ENCODE results near the gene PRKCE. TPM values are rescaled to one million over a fixed set of nuclear protein-coding genes. Genes with fewer than 3 reads are reported as not detected.
A peak's percentile ranks its signal among the peaks of the same experiment; 100 is the strongest.

Gene PRKCE
- polyA plus RNA-seq, 3 donors, result 1.3 to 7.7 (median 2.3) TPM

GRCh38 chr2:45885171-45885621 lies 233.7 kb downstream of the PRKCE start:
- no peak overlapping the region for H3K4me2 ChIP-seq (replicated peaks; ENCODE audit: extremely low read depth, low read length, poor library complexity, severe bottlenecking)

GRCh38 chr2:45886171-45886663 lies 234.7 kb downstream of the PRKCE start:
- WGBS (ENCODE audit: insufficient coverage), result 10% methylated on average over 2 of the region's 3 CpGs
- no peaks in the 10 kb centered on the region for H3K36me3 ChIP-seq (replicated peaks in 1 of 2; ENCODE audit: control insufficient read depth in 1 of 2, insufficient read depth in 2 of 2, low read length in 2 of 2)
- no peaks in the 10 kb centered on the region for H3K27me3 Mint-ChIP-seq (ENCODE audit: low read depth in 3 of 3)
- peaks cover 4 to 5% of the 10 kb centered on the region in 2 donors for H3K36me3 Mint-ChIP-seq
- peak overlapping the region; percentile 7 for H2AFZ ChIP-seq (ENCODE audit: insufficient read depth, low read depth, low read length, poor library complexity, severe bottlenecking)
- peaks cover 0 to 2% (median 0%) of the 10 kb centered on the region in 7 donors for H3K9me3 Mint-ChIP-seq
- H3K9me3 ChIP-seq (replicated peaks in 1 of 2; ENCODE audit: control insufficient read depth in 1 of 2, insufficient read depth in 1 of 2, low read length in 2 of 2), result no peaks in the 10 kb centered on the region
- no peak overlapping the region for H3K4me3 ChIP-seq (replicated peaks in 1 of 3; ENCODE audit: low read depth in 2 of 3, low read length in 3 of 3)
- peaks cover 76% of the 10 kb centered on the region for H3K4me1 Mint-ChIP-seq
- peaks cover 4% of the 10 kb centered on the region for H3K79me2 ChIP-seq (ENCODE audit: insufficient read depth, low read length)
- no peaks in the 10 kb centered on the region for H4K20me1 ChIP-seq (ENCODE audit: insufficient read depth, low read length)
- peak overlapping the region; percentile 52 to 96 for H3K27ac ChIP-seq (ENCODE audit: low read depth in 1 of 2, low read length in 2 of 2)
- peaks cover 76 to 79% of the 10 kb centered on the region in 2 donors for H3K4me1 ChIP-seq (ENCODE audit: control insufficient read depth in 1 of 2, insufficient read depth in 2 of 2, low read length in 2 of 2)
- H3K9ac ChIP-seq (ENCODE audit: insufficient read depth, low read length, poor library complexity, severe bottlenecking), result no peak overlapping the region
- H3K4me3 Mint-ChIP-seq, result no peak overlapping the region
- no peaks in the 10 kb centered on the region for H3K27me3 ChIP-seq (ENCODE audit: control insufficient read depth in 2 of 2, insufficient read depth in 2 of 2, low read length in 2 of 2)
- intact Hi-C loops (cut with micrococcal nuclease), result loop anchor here in 1 of 2 donors (5.0 kb wide), 1 partner anchor 51 kb away; no protein-coding TSS in a partner anchor
- no peak overlapping the region for H3K4me2 ChIP-seq (replicated peaks; ENCODE audit: extremely low read depth, low read length, poor library complexity, severe bottlenecking)
- no peak for TF ChIP-seq CTCF (IDR thresholded peaks at IDR 0.05)
- H3K27ac Mint-ChIP-seq, result peak overlapping the region; percentile 49 to 95 (median 87)
- peak in 2 of 3 donors; percentile 23 to 38 for DNase-seq

More at GRCh38 chr2:45885171-45885621, 233.7 kb downstream of the PRKCE start:
- no peak overlapping the region for H3K9ac ChIP-seq (ENCODE audit: insufficient read depth, low read length, poor library complexity, severe bottlenecking)
- H3K27ac Mint-ChIP-seq, result peak overlapping the region in 5 of 7 donors; percentile 8 to 78 (median 70)
- H3K4me1 Mint-ChIP-seq, result peaks cover 66% of the 10 kb centered on the region
- H3K4me1 ChIP-seq (ENCODE audit: control insufficient read depth in 1 of 2, insufficient read depth in 2 of 2, low read length in 2 of 2), result peaks cover 66 to 69% of the 10 kb centered on the region in 2 donors
- no peak for TF ChIP-seq CTCF (IDR thresholded peaks at IDR 0.05)
- no peaks in the 10 kb centered on the region for H3K27me3 Mint-ChIP-seq (ENCODE audit: low read depth in 3 of 3)
- H3K79me2 ChIP-seq (ENCODE audit: insufficient read depth, low read length), result peaks cover 4% of the 10 kb centered on the region
- H3K27me3 ChIP-seq (ENCODE audit: control insufficient read depth in 2 of 2, insufficient read depth in 2 of 2, low read length in 2 of 2), result no peaks in the 10 kb centered on the region
- no peak for DNase-seq
- no peaks in the 10 kb centered on the region for H4K20me1 ChIP-seq (ENCODE audit: insufficient read depth, low read length)
- peaks cover 0 to 2% (median 0%) of the 10 kb centered on the region in 7 donors for H3K9me3 Mint-ChIP-seq
- peaks cover 4 to 5% of the 10 kb centered on the region in 2 donors for H3K36me3 Mint-ChIP-seq
- intact Hi-C loops (cut with micrococcal nuclease), result loop anchor here in 1 of 2 donors (5.0 kb wide), 1 partner anchor 52 kb away; no protein-coding TSS in a partner anchor
- no CpG with 5 or more reads among the region's 2 CpGs for WGBS (ENCODE audit: insufficient coverage)
- no peaks in the 10 kb centered on the region for H3K9me3 ChIP-seq (replicated peaks in 1 of 2; ENCODE audit: control insufficient read depth in 1 of 2, insufficient read depth in 1 of 2, low read length in 2 of 2)
- no peak overlapping the region for H3K4me3 ChIP-seq (replicated peaks in 1 of 3; ENCODE audit: low read depth in 2 of 3, low read length in 3 of 3)
- H3K36me3 ChIP-seq (replicated peaks in 1 of 2; ENCODE audit: control insufficient read depth in 1 of 2, insufficient read depth in 2 of 2, low read length in 2 of 2), result no peaks in the 10 kb centered on the region
- peak overlapping the region in 1 of 2 donors; percentile 96 for H3K27ac ChIP-seq (ENCODE audit: low read depth in 1 of 2, low read length in 2 of 2)
- no peak overlapping the region for H2AFZ ChIP-seq (ENCODE audit: insufficient read depth, low read depth, low read length, poor library complexity, severe bottlenecking)
- no peak overlapping the region for H3K4me3 Mint-ChIP-seq
